MM.1S (cell line): ENCODE data around the gene SLPI.

Experiments
- DNase-seq: peaks from one replicate; pipeline ENCODE4 v3.0.0-alpha.2; 2015
- H2AFZ ChIP-seq: fragments of 300-600 bp; sonication (generic); 2 replicates; pipeline ENCODE4 v1.6.0; 2016; ENCODE audit warnings: antibody characterized with exemption, low read length
- H3F3A ChIP-seq: fragments of 300-600 bp; sonication (generic); 2 replicates; pipeline ENCODE4 v1.6.1; 2016; ENCODE audit warnings: mild to moderate bottlenecking, antibody characterized with exemption, low read length, moderate library complexity, mixed read lengths; ENCODE audit not compliant: insufficient read depth
- H3K27ac ChIP-seq: fragments of 300-600 bp; sonication (generic); 2 replicates; pipeline ENCODE4 v1.5.1; 2016; ENCODE audit warnings: mild to moderate bottlenecking, low read length
- H3K27me3 ChIP-seq: fragments of 300-600 bp; sonication (generic); replicated peaks from 2 replicates; pipeline ENCODE4 v1.6.0; 2016; ENCODE audit warnings: low read length; ENCODE audit not compliant: insufficient read depth
- H3K36me3 ChIP-seq: fragments of 300-600 bp; sonication (generic); replicated peaks from 2 replicates; pipeline ENCODE4 v1.6.1; 2016; ENCODE audit warnings: mild to moderate bottlenecking, low read length, mixed read lengths; ENCODE audit not compliant: insufficient read depth
- H3K4me1 ChIP-seq: fragments of 300-600 bp; sonication (generic); 2 replicates; pipeline ENCODE4 v1.6.1; 2016; ENCODE audit warnings: low read length, mixed read lengths
- H3K4me2 ChIP-seq: fragments of 300-600 bp; sonication (generic); 2 replicates; pipeline ENCODE4 v1.6.0; 2016; ENCODE audit warnings: low read depth, low read length
- H3K4me3 ChIP-seq: fragments of 300-600 bp; sonication (generic); 2 replicates; pipeline ENCODE4 v1.5.1; 2016; ENCODE audit warnings: low read length, mixed read lengths
- H3K79me2 ChIP-seq: fragments of 300-600 bp; sonication (generic); 2 replicates; pipeline ENCODE4 v1.6.1; 2016; ENCODE audit warnings: mixed run types, low read length, mixed read lengths
- H3K9ac ChIP-seq: fragments of 300-600 bp; sonication (generic); 2 replicates; pipeline ENCODE4 v1.6.1; 2016; ENCODE audit warnings: low read length, mixed read lengths
- H3K9me2 ChIP-seq: fragments of 300-600 bp; sonication (generic); replicated peaks from 2 replicates; pipeline ENCODE4 v1.6.1; 2016; ENCODE audit warnings: mild to moderate bottlenecking, low read length, mixed read lengths; ENCODE audit not compliant: insufficient read depth
- H3K9me3 ChIP-seq: fragments of 300-600 bp; sonication (generic); replicated peaks from 2 replicates; pipeline ENCODE4 v1.6.1; 2016; ENCODE audit warnings: mild to moderate bottlenecking, low read length, mixed read lengths; ENCODE audit not compliant: insufficient read depth
- H4K20me1 ChIP-seq: fragments of 300-600 bp; sonication (generic); 2 replicates; pipeline ENCODE4 v1.6.1; 2016; ENCODE audit warnings: mild to moderate bottlenecking, low read length, moderate library complexity, mixed read lengths; ENCODE audit not compliant: insufficient read depth
- EZH2 ChIP-seq: fragments of 300-600 bp; sonication (generic); optimal IDR thresholded peaks from 2 replicates; pipeline ENCODE3; 2017; ENCODE audit warnings: low read depth, mild to moderate bottlenecking, antibody characterized with exemption, low read length, mixed read lengths
- EZH2phosphoT487 ChIP-seq: fragments of 300-600 bp; sonication (generic); IDR thresholded peaks from 2 replicates; pipeline ENCODE4 v1.6.1; 2018; ENCODE audit warnings: antibody characterized with exemption, low read length
- TF ChIP-seq, protein P1 (sequence below): fragments of 300-600 bp; sonication (generic); IDR thresholded peaks from 2 replicates; pipeline ENCODE4 v1.5.1; 2016; ENCODE audit warnings: antibody characterized with exemption, low read length, mixed read lengths

The SLPI gene

DNA sequence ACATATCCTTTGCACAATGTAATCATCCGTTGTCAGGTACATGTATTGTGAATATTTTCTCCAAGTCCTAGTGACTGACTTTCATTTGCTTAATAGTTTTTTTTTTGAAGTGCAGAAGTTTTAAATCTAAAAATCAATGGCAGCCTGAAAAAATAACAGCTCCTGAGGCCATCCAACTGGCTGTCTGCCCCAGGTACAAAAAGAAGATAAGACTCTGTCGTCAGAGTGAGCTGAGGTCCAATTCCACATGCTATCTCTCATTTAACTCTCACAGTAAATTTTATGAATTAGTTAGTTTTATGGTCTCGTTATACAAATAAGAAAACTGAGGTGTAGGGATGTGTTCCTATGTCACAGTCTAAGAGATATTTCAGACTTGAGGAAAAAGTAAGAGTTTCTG is 21.0 kb upstream of the SLPI start:
- no peak overlapping the region for H3K27ac ChIP-seq
- H3K36me3 ChIP-seq = no peaks in the 10 kb centered on the region
- H3K4me3 ChIP-seq = no peak overlapping the region
- no peaks in the 10 kb centered on the region for H3F3A ChIP-seq
- no peaks in the 10 kb centered on the region for H3K79me2 ChIP-seq
- H3K9ac ChIP-seq = no peak overlapping the region
- H3K27me3 ChIP-seq = no peaks in the 10 kb centered on the region
- no peaks in the 10 kb centered on the region for H3K9me3 ChIP-seq
- no peak overlapping the region for H2AFZ ChIP-seq
- H3K4me1 ChIP-seq = no peaks in the 10 kb centered on the region
- DNase-seq = no peak
- TF ChIP-seq, protein P1, sequence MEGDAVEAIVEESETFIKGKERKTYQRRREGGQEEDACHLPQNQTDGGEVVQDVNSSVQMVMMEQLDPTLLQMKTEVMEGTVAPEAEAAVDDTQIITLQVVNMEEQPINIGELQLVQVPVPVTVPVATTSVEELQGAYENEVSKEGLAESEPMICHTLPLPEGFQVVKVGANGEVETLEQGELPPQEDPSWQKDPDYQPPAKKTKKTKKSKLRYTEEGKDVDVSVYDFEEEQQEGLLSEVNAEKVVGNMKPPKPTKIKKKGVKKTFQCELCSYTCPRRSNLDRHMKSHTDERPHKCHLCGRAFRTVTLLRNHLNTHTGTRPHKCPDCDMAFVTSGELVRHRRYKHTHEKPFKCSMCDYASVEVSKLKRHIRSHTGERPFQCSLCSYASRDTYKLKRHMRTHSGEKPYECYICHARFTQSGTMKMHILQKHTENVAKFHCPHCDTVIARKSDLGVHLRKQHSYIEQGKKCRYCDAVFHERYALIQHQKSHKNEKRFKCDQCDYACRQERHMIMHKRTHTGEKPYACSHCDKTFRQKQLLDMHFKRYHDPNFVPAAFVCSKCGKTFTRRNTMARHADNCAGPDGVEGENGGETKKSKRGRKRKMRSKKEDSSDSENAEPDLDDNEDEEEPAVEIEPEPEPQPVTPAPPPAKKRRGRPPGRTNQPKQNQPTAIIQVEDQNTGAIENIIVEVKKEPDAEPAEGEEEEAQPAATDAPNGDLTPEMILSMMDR = no peak
- TF ChIP-seq EZH2 (no peak), EZH2phosphoT487 (no peak)
- no peak overlapping the region for H3K4me2 ChIP-seq
- H4K20me1 ChIP-seq = no peaks in the 10 kb centered on the region
- no peaks in the 10 kb centered on the region for H3K9me2 ChIP-seq

DNA sequence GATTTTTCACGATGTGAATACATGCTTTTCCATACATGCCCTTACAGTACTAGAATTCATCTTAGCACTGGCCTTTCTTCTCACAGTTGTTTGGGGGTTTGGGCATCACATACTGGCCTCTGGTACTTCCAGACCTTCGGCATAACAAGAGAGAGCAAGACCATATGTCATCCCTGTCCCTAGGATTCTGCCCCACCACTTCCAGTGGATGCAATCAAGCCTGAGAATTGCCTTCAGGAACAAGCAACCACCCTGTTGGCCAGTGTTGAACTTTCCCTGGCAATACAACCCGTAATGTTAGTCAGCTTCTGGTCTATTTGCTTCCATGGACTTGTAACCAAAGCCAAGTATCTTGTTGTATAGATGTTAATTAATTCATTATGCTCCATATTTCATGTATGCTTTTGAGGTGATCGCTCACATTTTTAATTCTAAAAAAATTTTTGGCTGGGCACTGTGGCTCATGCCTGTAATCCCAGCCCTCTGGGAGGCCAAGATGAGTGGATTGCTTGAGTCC is 15.4 kb upstream of the SLPI start:
- H3K9ac ChIP-seq = no peak overlapping the region
- H3K27ac ChIP-seq = no peak overlapping the region
- no peaks in the 10 kb centered on the region for H3K4me1 ChIP-seq
- no peaks in the 10 kb centered on the region for H3K9me3 ChIP-seq
- no peaks in the 10 kb centered on the region for H3F3A ChIP-seq
- H3K4me3 ChIP-seq = no peak overlapping the region
- H3K36me3 ChIP-seq = no peaks in the 10 kb centered on the region
- no peak overlapping the region for H2AFZ ChIP-seq
- DNase-seq = no peak
- H4K20me1 ChIP-seq = no peaks in the 10 kb centered on the region
- H3K27me3 ChIP-seq = no peaks in the 10 kb centered on the region
- no peaks in the 10 kb centered on the region for H3K9me2 ChIP-seq
- no peak overlapping the region for H3K4me2 ChIP-seq
- TF ChIP-seq EZH2 (no peak), EZH2phosphoT487 (no peak)
- TF ChIP-seq, protein P1 = no peak
- H3K79me2 ChIP-seq = no peaks in the 10 kb centered on the region

DNA sequence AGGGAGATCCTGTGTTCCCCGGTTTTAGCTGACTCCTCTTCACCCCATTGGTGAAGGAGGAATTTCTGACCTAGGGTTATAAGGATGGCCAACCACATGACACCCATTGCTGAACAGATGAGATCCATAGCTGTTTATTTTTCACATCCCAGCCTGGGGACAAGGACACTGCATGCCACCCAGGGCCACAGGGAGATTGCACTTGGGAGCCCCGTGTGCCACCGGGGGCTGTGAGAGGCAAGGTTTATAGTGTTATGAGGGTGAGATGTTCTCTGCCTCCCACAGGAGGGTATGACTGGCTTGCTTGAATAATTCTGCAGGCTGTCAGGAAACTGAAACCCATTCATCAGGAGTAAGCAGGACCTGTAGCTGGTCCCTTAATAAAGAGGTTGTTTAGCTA is 14.7 kb upstream of the SLPI start:
- Histone ChIP-seq H3K9me3 (no peaks in the 10 kb centered on the region), H3F3A (no peaks in the 10 kb centered on the region), H3K36me3 (no peaks in the 10 kb centered on the region), H4K20me1 (no peaks in the 10 kb centered on the region), H3K4me3 (no peak overlapping the region), H3K9me2 (no peaks in the 10 kb centered on the region), H3K79me2 (no peaks in the 10 kb centered on the region), H3K4me2 (no peak overlapping the region), H2AFZ (no peak overlapping the region), H3K4me1 (no peaks in the 10 kb centered on the region), H3K27me3 (no peaks in the 10 kb centered on the region), H3K27ac (no peak overlapping the region), H3K9ac (no peak overlapping the region)
- no peak for DNase-seq
- TF ChIP-seq EZH2phosphoT487 (no peak), EZH2 (no peak)
- TF ChIP-seq, protein P1 = no peak
